GM12864 (cell line): ENCODE results near the gene SAMD14.

Source experiments
- DNase-seq: peaks from one replicate; pipeline ENCODE4 v3.0.0-alpha.2; 2011; ENCODE audit warnings: low read depth
- H3K4me3 ChIP-seq: 2 replicates; pipeline ENCODE4 v1.5.1; 2011; ENCODE audit warnings: mild to moderate bottlenecking, low read depth, low read length, control low read depth
- CTCF ChIP-seq: IDR thresholded peaks from 2 replicates; pipeline ENCODE4 v1.5.1; 2011; ENCODE audit warnings: low read depth, mild to moderate bottlenecking, moderate library complexity, low read length, control low read depth, inconsistent platforms; ENCODE audit errors: missing control alignments

SAMD14 gene

DNA sequence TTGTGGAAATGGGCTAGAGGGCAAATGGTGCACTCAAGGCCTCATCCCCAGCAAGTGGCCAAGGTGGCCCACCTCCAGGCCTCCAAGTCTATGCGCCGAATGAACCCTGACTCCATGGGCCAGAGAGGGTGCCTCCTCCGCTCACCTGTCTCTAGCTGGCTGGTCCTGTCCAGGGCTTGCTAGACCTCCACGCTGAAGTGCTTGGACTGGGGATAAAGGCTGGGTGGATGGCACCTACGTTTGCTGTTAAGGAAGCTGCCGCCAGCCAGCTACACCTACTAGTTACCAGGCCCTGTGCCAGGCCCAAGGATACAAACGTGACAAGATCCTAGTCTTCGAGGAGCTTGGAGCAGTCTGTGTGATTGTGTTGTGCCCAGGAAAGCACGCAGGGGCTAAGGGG, 35.1 kb upstream of the SAMD14 start:
- DNase-seq: no peak
- TF ChIP-seq CTCF: no peak

DNA sequence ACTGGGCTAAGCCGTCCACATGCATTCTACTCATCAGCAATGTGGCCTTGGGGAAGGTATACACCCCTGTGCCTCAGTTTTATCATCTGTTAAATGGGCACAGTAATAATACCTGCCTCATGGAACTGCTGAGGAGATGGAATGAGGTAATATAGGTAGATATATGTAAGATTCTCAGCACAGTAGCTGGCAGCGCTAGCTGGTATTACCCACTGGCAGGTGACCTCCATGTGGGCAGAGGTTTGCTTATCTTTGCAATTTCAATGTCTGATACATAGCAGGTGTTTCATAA, 34.7 kb upstream of the SAMD14 start:
- TF ChIP-seq CTCF: no peak
- no peak for DNase-seq
- no peak overlapping the region for H3K4me3 ChIP-seq

More for the DNA sequence above, 35.1 kb upstream of the SAMD14 start:
- H3K4me3 ChIP-seq: no peak overlapping the region

GRCh38 chr17:50163843-50164696, 34.1 kb upstream of the SAMD14 start:
- no peak for TF ChIP-seq CTCF
- H3K4me3 ChIP-seq: no peak overlapping the region
- DNase-seq: no peak

DNA sequence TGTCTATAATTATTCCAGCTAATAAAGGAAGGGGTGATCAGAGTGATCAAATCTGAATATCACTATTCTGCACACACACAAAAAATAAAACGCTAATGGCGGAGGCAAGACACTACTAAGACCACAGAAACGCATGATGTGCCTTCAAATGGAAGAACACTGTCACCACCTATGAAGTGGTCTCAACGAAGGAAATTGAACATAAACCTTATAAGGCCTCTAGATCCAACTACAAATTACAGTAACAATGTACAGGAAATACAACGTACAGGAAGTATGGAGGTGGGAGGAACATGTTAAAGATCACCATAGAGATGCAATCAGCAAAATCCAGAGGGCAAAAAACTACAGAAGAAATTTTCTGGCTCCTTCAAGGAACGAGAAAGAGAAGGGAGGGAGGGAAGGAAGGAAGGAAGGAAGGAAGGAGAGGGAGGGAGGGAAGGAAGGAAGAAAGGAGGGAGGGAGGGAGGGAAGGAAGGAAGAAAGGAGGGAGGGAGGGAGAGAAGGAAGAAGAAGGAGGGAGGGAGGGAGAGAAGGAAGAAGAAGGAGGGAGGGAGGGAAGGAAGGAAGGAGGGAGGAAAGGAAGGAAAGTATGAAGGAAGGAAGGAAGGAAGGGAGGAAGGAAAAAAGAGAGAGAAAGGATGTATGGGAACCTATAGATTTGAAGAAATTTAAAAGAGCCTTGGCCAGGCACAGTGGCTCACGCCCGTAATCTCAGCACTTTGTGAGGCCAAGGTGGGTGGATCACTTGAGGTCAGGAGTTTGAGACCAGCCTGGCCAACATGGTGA, 32.7 kb upstream of the SAMD14 start:
- TF ChIP-seq CTCF: no peak
- DNase-seq: no peak
- H3K4me3 ChIP-seq: no peak overlapping the region

DNA sequence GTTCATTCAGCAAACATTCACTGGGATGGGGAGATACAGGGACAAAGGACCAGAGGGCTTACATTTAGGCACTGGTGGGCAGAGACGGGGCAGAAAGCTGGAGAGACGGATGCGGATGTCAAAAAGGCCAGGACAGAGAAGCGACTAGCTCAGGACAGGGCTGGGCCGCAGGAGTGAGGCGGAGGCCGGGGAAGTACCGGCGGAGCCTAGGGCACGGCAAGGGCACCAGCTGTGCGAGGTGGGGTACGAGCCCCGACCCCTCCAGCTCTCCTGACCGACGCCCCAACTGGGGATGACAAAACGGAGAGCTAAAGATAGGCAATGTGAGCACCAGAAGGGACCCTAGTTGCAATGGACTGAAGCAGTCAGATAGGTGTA, 31.9 kb upstream of the SAMD14 start:
- no peak for DNase-seq
- peak overlapping the region; percentile 20 for H3K4me3 ChIP-seq
- no peak for TF ChIP-seq CTCF

- peak overlapping the region; percentile 59 for H3K4me3 ChIP-seq
- peak; percentile 91 for TF ChIP-seq CTCF
- DNase-seq: peak; percentile 67
Observed at GRCh38 chr17:50161023-50161910, 31.3 kb upstream of the SAMD14 start.
